ENCODE results near the gene GCLC. TPM values are rescaled to one million over a fixed set of nuclear protein-coding genes. Genes with fewer than 3 reads are reported as not detected.

Gene GCLC
- 11.4 and 11.9 TPM in 2 replicates for total RNA-seq (2012; rRNA removed)

GRCh38 chr6:53544470-53545308, at the start of gene GCLC:
Gene GCLC (minus strand): TSS chr6:53545101. CDS start chr6:53544645, 456 bp downstream.
- Histone ChIP-seq H3K9ac (ENCODE audit: low read depth, low read length) (peak within 1 kb of the TSS; percentile 85), H3K4me3 (ENCODE audit: low read length) (peak within 1 kb of the TSS; percentile 97), H3K36me3 (ENCODE audit: insufficient read depth, low read length) (no peaks in the 10 kb centered on the region), H3K27me3 (ENCODE audit: control insufficient read depth, insufficient read depth, low read length) (no peaks in the 10 kb centered on the region), H3K4me2 (ENCODE audit: low read length) (peak within 1 kb of the TSS; percentile 95), H3K4me1 (ENCODE audit: control insufficient read depth, insufficient read depth, low read length) (peaks cover 35% of the 10 kb centered on the region), H3K9me3 (replicated peaks; ENCODE audit: low read length) (no peaks in the 10 kb centered on the region)

GRCh38 chr6:53594596-53594995, 49.7 kb upstream of the GCLC start:
- Histone ChIP-seq H3K27me3 (ENCODE audit: control insufficient read depth, insufficient read depth, low read length) (no peaks in the 10 kb centered on the region), H3K4me3 (ENCODE audit: low read length) (no peak overlapping the region)

DNA sequence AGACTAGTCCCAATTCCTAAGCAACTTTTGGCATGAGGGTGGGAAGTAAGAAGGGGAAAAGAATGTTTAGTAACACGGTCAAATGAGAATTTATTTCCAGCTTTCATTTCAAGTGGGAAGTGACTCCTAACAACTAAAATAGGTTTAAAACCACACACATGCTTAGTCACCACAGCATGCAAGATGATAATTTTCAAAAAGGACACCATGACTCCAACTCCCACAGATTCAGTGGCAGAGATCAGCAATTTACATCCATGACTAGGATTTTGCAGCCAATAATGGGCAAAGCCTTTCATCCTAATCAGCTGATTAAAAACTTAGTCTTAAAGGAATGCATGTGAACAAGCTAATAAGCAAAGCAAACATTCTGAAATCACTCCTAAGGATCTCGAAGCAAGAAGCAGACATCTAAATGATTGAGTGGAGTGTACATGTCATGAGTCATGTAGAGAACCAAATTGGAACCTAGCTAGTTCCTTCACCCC, 48.1 kb upstream of the GCLC start:
- Histone ChIP-seq H3K36me3 (ENCODE audit: insufficient read depth, low read length) (no peaks in the 10 kb centered on the region), H3K4me3 (ENCODE audit: low read length) (no peak overlapping the region), H3K4me1 (ENCODE audit: control insufficient read depth, insufficient read depth, low read length) (peaks cover 14% of the 10 kb centered on the region), H3K27me3 (ENCODE audit: control insufficient read depth, insufficient read depth, low read length) (no peaks in the 10 kb centered on the region), H3K9me3 (replicated peaks; ENCODE audit: low read length) (no peaks in the 10 kb centered on the region), H3K4me2 (ENCODE audit: low read length) (peak overlapping the region; percentile 60), H3K9ac (ENCODE audit: low read depth, low read length) (no peak overlapping the region)

More at GRCh38 chr6:53594596-53594995, 49.7 kb upstream of the GCLC start:
- Histone ChIP-seq H3K4me2 (ENCODE audit: low read length) (no peak overlapping the region), H3K4me1 (ENCODE audit: control insufficient read depth, insufficient read depth, low read length) (peaks cover 14% of the 10 kb centered on the region), H3K36me3 (ENCODE audit: insufficient read depth, low read length) (no peaks in the 10 kb centered on the region), H3K9ac (ENCODE audit: low read depth, low read length) (no peak overlapping the region), H3K9me3 (replicated peaks; ENCODE audit: low read length) (no peaks in the 10 kb centered on the region)

DNA sequence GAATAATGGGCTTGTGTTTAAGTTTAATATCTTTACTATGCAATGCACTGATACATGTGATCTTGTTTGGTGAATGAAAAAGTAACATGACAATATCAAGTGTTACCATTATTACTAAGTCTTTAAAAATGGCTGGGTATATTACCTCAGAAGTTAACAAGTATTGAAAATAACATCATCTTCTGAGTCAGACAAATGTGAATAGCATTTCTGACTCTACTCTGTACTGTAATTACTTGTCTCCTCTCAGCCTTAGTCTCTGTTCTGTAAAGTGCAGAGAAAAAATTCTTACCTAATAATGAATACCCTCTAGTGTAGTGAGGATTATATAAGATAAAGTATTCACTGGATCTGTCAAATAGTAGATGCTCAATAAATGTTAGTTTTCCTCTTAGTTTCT, 47.0 kb upstream of the GCLC start:
- no peak overlapping the region for H3K9ac ChIP-seq (ENCODE audit: low read depth, low read length)
- no peaks in the 10 kb centered on the region for H3K27me3 ChIP-seq (ENCODE audit: control insufficient read depth, insufficient read depth, low read length)
- no peak overlapping the region for H3K4me2 ChIP-seq (ENCODE audit: low read length)
- H3K4me1 ChIP-seq (ENCODE audit: control insufficient read depth, insufficient read depth, low read length) = peaks cover 14% of the 10 kb centered on the region
- no peaks in the 10 kb centered on the region for H3K36me3 ChIP-seq (ENCODE audit: insufficient read depth, low read length)
- H3K4me3 ChIP-seq (ENCODE audit: low read length) = no peak overlapping the region
- no peaks in the 10 kb centered on the region for H3K9me3 ChIP-seq (replicated peaks; ENCODE audit: low read length)

GRCh38 chr6:53588816-53589509, 44.1 kb upstream of the GCLC start:
- H3K4me2 ChIP-seq (ENCODE audit: low read length) = no peak overlapping the region
- H3K4me3 ChIP-seq (ENCODE audit: low read length) = no peak overlapping the region
- no peaks in the 10 kb centered on the region for H3K36me3 ChIP-seq (ENCODE audit: insufficient read depth, low read length)
- H3K9ac ChIP-seq (ENCODE audit: low read depth, low read length) = no peak overlapping the region
- H3K27me3 ChIP-seq (ENCODE audit: control insufficient read depth, insufficient read depth, low read length) = no peaks in the 10 kb centered on the region
- peaks cover 14% of the 10 kb centered on the region for H3K4me1 ChIP-seq (ENCODE audit: control insufficient read depth, insufficient read depth, low read length)
- no peaks in the 10 kb centered on the region for H3K9me3 ChIP-seq (replicated peaks; ENCODE audit: low read length)

DNA sequence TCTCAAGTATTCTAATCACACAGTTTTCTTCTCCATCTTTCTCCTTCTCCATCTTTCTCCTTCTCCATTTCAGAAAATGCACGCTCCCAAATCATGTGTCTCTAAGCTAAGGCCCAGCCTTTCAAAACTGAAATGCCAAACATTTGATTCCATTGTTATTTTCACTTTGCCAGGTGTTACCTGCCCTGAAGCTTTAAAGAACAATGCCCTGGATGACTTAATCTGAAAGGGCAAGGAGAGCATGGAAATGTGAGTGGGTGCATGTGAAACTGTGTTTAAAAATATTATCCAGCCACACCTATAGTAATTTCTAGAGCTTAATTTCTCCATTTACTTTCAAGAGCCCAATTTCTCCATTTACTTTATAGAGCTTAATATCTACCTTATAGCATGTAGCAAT, 42.4 kb upstream of the GCLC start:
- no peak overlapping the region for H3K4me2 ChIP-seq (ENCODE audit: low read length)
- no peaks in the 10 kb centered on the region for H3K27me3 ChIP-seq (ENCODE audit: control insufficient read depth, insufficient read depth, low read length)
- H3K9me3 ChIP-seq (replicated peaks; ENCODE audit: low read length) = no peaks in the 10 kb centered on the region

GRCh38 chr6:53585208-53585900, 40.5 kb upstream of the GCLC start:
- no peak overlapping the region for H3K9ac ChIP-seq (ENCODE audit: low read depth, low read length)
- no peak overlapping the region for H3K4me3 ChIP-seq (ENCODE audit: low read length)
- no peaks in the 10 kb centered on the region for H3K4me1 ChIP-seq (ENCODE audit: control insufficient read depth, insufficient read depth, low read length)
- no peak overlapping the region for H3K4me2 ChIP-seq (ENCODE audit: low read length)
- no peaks in the 10 kb centered on the region for H3K36me3 ChIP-seq (ENCODE audit: insufficient read depth, low read length)
- no peaks in the 10 kb centered on the region for H3K27me3 ChIP-seq (ENCODE audit: control insufficient read depth, insufficient read depth, low read length)
- no peaks in the 10 kb centered on the region for H3K9me3 ChIP-seq (replicated peaks; ENCODE audit: low read length)

More for the DNA sequence above, 42.4 kb upstream of the GCLC start:
- H3K4me3 ChIP-seq (ENCODE audit: low read length) = no peak overlapping the region
- H3K4me1 ChIP-seq (ENCODE audit: control insufficient read depth, insufficient read depth, low read length) = no peaks in the 10 kb centered on the region
- H3K9ac ChIP-seq (ENCODE audit: low read depth, low read length) = no peak overlapping the region
- no peaks in the 10 kb centered on the region for H3K36me3 ChIP-seq (ENCODE audit: insufficient read depth, low read length)

DNA sequence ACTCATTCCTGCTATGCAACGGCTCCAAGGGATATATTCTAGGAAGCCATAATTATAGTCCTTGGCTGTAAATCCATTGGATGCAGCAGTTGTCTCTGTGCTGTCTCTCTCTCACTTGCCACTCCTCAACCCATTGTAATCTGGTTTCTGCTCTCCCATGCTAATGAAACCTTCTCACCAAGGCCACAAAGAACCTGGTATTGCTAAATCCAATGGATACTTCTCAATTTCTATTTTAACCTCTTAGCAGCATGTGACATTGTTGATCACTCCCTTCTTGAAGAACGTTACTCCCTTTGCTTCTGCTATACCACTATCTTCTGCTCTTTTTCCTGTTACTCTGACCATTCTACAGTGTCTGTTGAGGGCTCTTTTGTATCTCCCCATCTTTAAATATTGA, 39.8 kb upstream of the GCLC start:
- no peaks in the 10 kb centered on the region for H3K36me3 ChIP-seq (ENCODE audit: insufficient read depth, low read length)
- H3K27me3 ChIP-seq (ENCODE audit: control insufficient read depth, insufficient read depth, low read length) = no peaks in the 10 kb centered on the region
- no peaks in the 10 kb centered on the region for H3K4me1 ChIP-seq (ENCODE audit: control insufficient read depth, insufficient read depth, low read length)
- H3K9ac ChIP-seq (ENCODE audit: low read depth, low read length) = no peak overlapping the region
- H3K4me2 ChIP-seq (ENCODE audit: low read length) = no peak overlapping the region
- no peak overlapping the region for H3K4me3 ChIP-seq (ENCODE audit: low read length)
- no peaks in the 10 kb centered on the region for H3K9me3 ChIP-seq (replicated peaks; ENCODE audit: low read length)

GRCh38 chr6:53583451-53583850, 38.5 kb upstream of the GCLC start:
- Histone ChIP-seq H3K4me2 (ENCODE audit: low read length) (no peak overlapping the region), H3K9me3 (replicated peaks; ENCODE audit: low read length) (no peaks in the 10 kb centered on the region), H3K4me1 (ENCODE audit: control insufficient read depth, insufficient read depth, low read length) (no peaks in the 10 kb centered on the region), H3K4me3 (ENCODE audit: low read length) (no peak overlapping the region), H3K27me3 (ENCODE audit: control insufficient read depth, insufficient read depth, low read length) (no peaks in the 10 kb centered on the region), H3K9ac (ENCODE audit: low read depth, low read length) (no peak overlapping the region), H3K36me3 (ENCODE audit: insufficient read depth, low read length) (no peaks in the 10 kb centered on the region)

DNA sequence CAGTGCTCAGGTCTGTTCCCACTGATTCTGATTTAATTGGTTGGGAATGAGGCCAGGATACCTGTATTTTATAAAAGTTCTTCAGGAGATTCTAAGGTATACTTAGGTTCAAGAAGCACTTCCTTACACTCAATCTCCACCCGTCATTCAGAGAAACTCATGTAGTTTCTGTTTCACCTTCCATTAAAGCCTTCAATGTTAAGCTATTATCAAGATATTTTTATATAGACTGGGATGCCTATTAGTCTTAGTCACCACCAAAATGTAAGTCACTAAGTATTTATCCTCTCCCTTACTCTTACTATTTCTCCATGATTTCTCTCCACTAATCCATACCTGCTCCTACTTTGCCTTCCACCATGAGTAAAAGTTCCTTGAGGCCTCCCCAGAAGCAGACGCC, 38.1 kb upstream of the GCLC start:
- Histone ChIP-seq H3K4me3 (ENCODE audit: low read length) (no peak overlapping the region), H3K9ac (ENCODE audit: low read depth, low read length) (no peak overlapping the region), H3K9me3 (replicated peaks; ENCODE audit: low read length) (no peaks in the 10 kb centered on the region), H3K36me3 (ENCODE audit: insufficient read depth, low read length) (no peaks in the 10 kb centered on the region), H3K27me3 (ENCODE audit: control insufficient read depth, insufficient read depth, low read length) (no peaks in the 10 kb centered on the region), H3K4me1 (ENCODE audit: control insufficient read depth, insufficient read depth, low read length) (no peaks in the 10 kb centered on the region), H3K4me2 (ENCODE audit: low read length) (no peak overlapping the region)

DNA sequence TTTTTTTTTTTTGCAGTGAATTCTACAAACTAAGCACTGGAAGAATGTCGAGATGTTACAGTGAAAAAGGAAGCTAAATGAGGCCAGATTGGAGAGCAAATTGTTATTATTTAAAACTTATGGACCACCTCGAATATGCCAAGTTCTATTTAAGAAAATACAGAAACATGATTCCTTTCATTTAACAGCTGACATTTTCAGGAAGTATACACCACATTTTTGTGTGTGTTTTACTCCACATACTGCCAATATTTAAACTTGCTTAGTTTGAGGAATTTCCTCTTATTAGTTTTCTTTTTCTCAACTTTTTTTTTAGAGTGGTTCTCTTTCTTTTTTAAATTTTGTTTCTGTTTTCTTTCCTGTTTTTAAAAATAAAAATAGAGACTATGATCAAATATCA, 37.0 kb upstream of the GCLC start:
- no peaks in the 10 kb centered on the region for H3K27me3 ChIP-seq (ENCODE audit: control insufficient read depth, insufficient read depth, low read length)
- H3K36me3 ChIP-seq (ENCODE audit: insufficient read depth, low read length) = no peaks in the 10 kb centered on the region
- H3K4me1 ChIP-seq (ENCODE audit: control insufficient read depth, insufficient read depth, low read length) = no peaks in the 10 kb centered on the region
- H3K9me3 ChIP-seq (replicated peaks; ENCODE audit: low read length) = no peaks in the 10 kb centered on the region
- H3K4me2 ChIP-seq (ENCODE audit: low read length) = no peak overlapping the region
- no peak overlapping the region for H3K9ac ChIP-seq (ENCODE audit: low read depth, low read length)
- no peak overlapping the region for H3K4me3 ChIP-seq (ENCODE audit: low read length)

All from skeletal muscle satellite cell (primary cell).